Fibroblast of skin of left quadriceps (primary cell): ENCODE measurements around the gene RASSF4.
"Not testable (repeated sequence)": the region's sequence is repeated elsewhere in the genome, so short reads cannot be mapped to it uniquely, and the experiment has no call there.

Experiments used
- DNase-seq, 2 experiments: peaks; one replicate each; pipeline ENCODE4 v3.0.0-alpha.2; 2013; ENCODE audit warnings: low read depth in 2 of 2

RASSF4 gene

GRCh38 chr10:45003432-45004000 is 43.9 kb downstream of the RASSF4 start:
- no peak for DNase-seq

GRCh38 chr10:45004661-45005060 is 45.1 kb downstream of the RASSF4 start:
- no peak for DNase-seq

GRCh38 chr10:45005284-45005683 is 45.7 kb downstream of the RASSF4 start:
- DNase-seq = no peak

- no peak for DNase-seq
These were observed 46.9 kb downstream of the RASSF4 start for GRCh38 chr10:45006276-45007030.

GRCh38 chr10:45008524-45009161 is 49.0 kb downstream of the RASSF4 start:
- peak; percentile 75 to 78 for DNase-seq

- not testable (repeated sequence) for DNase-seq
These were observed 55.0 kb downstream of the RASSF4 start for GRCh38 chr10:45014557-45014956.

GRCh38 chr10:45015590-45015989 is 56.0 kb downstream of the RASSF4 start:
- DNase-seq = no peak

GRCh38 chr10:45023426-45023825 is 63.8 kb downstream of the RASSF4 start:
- DNase-seq = no peak

- no peak for DNase-seq
These were observed 74.7 kb downstream of the RASSF4 start for GRCh38 chr10:45034301-45034700.

- no peak for DNase-seq
These were observed 76.1 kb downstream of the RASSF4 start for GRCh38 chr10:45035673-45036072.

- no peak for DNase-seq
These were observed 81.4 kb downstream of the RASSF4 start for GRCh38 chr10:45040921-45041542.

- DNase-seq = no peak
These were observed 84.7 kb downstream of the RASSF4 start for GRCh38 chr10:45044290-45044689.
